H1 (cell line): ENCODE data around the gene CIROP.

Source experiments
- BACH1 ChIP-seq: IDR thresholded peaks from 2 replicates; pipeline ENCODE4 v1.6.1; 2012; ENCODE audit warnings: low read length, improper control_type of control experiment
- CHD2 ChIP-seq: IDR thresholded peaks from 2 replicates; pipeline ENCODE4 v1.6.1; 2012; ENCODE audit warnings: low read length, improper control_type of control experiment
- CTBP2 ChIP-seq: IDR thresholded peaks from 2 replicates; pipeline ENCODE4 v1.7.0; 2011; ENCODE audit warnings: borderline replicate concordance, mild to moderate bottlenecking, moderate library complexity, mixed read lengths, low read length; ENCODE audit not compliant: insufficient read depth, insufficient read length
- EZH2 ChIP-seq: fragments of 200-600 bp; sonication (generic); IDR thresholded peaks from 2 replicates; pipeline ENCODE4 v1.7.1; 2012; ENCODE audit warnings: low read depth, mild to moderate bottlenecking, moderate library complexity, low read length, inconsistent platforms; ENCODE audit not compliant: severe bottlenecking
- GTF2F1 ChIP-seq: IDR thresholded peaks from 2 replicates; pipeline ENCODE4 v1.6.1; 2012; ENCODE audit warnings: low read depth, low read length, improper control_type of control experiment, borderline replicate concordance
- JUND ChIP-seq: IDR thresholded peaks from 2 replicates; pipeline ENCODE4 v1.6.1; 2011; ENCODE audit warnings: mild to moderate bottlenecking, improper control_type of control experiment, low read length
- POLR2A ChIP-seq, 2 experiments: IDR thresholded peaks; 1 replicate in 1 of 2; 2 replicates in 1 of 2; pipeline ENCODE4 v1.6.1; 2011; ENCODE audit warnings: low read depth in 2 of 2, low read length in 2 of 2, mild to moderate bottlenecking in 2 of 2; ENCODE audit errors: control extremely low read depth in 1 of 2
- SP1 ChIP-seq: IDR thresholded peaks from 2 replicates; pipeline ENCODE4 v1.6.1; 2011; ENCODE audit warnings: low read depth, low read length
- TBP ChIP-seq: IDR thresholded peaks from 2 replicates; pipeline ENCODE4 v1.6.1; 2011; ENCODE audit warnings: low read depth, low read length, improper control_type of control experiment
- TEAD4 ChIP-seq: IDR thresholded peaks from 2 replicates; pipeline ENCODE4 v1.6.1; 2012; ENCODE audit warnings: low read depth, low read length, inconsistent platforms, mixed read lengths
- TF ChIP-seq, protein P1 (sequence below), 3 experiments: IDR thresholded peaks; 1 replicate in 2 of 3; 2 replicates in 1 of 3; pipeline versions ENCODE4 v1.5.1 to v1.6.1; 2011; ENCODE audit warnings: low read length in 3 of 3, mild to moderate bottlenecking in 3 of 3, inconsistent platforms in 2 of 3, low read depth in 1 of 3, moderate library complexity in 1 of 3; ENCODE audit not compliant: insufficient read depth in 1 of 3; ENCODE audit errors: control extremely low read depth in 1 of 3
- TF ChIP-seq, protein P2 (sequence below): IDR thresholded peaks from 2 replicates; pipeline ENCODE4 v1.6.1; 2012; ENCODE audit warnings: inconsistent platforms
- TF ChIP-seq, protein P3 (sequence below): IDR thresholded peaks from 2 replicates; pipeline ENCODE4 v1.6.1; 2012; ENCODE audit warnings: low read length, inconsistent platforms

DNA sequence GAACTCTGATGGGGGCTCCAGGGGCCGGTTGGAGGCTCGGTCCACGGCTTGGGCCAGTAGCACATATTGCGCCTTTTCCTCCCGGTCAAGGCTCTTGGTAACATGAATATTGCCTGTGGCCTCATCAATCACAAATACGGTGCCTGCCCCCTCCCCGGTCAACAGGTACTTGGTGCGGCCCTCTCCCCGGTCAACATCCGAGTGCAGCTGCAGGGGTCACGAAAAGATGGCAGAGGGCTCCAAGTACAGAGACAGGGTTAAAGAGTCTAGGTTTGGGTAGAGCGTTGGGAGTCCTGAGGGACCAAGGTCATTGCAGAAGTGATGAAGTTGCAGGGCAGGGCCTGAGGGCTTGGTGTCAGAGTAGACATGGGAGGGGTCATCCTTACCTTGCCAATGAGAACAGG, 49.6 kb downstream of the CIROP start:
- TF ChIP-seq TEAD4 (no peak), TBP (no peak), POLR2A (IDR thresholded peaks at IDR 0.05; ENCODE audit: control extremely low read depth in 1 of 2, low read depth in 2 of 2, low read length in 2 of 2) (no peak), SP1 (no peak), EZH2 (no peak), CTBP2 (no peak), JUND (no peak), CHD2 (no peak), GTF2F1 (no peak), BACH1 (no peak)
- TF ChIP-seq, protein P1, sequence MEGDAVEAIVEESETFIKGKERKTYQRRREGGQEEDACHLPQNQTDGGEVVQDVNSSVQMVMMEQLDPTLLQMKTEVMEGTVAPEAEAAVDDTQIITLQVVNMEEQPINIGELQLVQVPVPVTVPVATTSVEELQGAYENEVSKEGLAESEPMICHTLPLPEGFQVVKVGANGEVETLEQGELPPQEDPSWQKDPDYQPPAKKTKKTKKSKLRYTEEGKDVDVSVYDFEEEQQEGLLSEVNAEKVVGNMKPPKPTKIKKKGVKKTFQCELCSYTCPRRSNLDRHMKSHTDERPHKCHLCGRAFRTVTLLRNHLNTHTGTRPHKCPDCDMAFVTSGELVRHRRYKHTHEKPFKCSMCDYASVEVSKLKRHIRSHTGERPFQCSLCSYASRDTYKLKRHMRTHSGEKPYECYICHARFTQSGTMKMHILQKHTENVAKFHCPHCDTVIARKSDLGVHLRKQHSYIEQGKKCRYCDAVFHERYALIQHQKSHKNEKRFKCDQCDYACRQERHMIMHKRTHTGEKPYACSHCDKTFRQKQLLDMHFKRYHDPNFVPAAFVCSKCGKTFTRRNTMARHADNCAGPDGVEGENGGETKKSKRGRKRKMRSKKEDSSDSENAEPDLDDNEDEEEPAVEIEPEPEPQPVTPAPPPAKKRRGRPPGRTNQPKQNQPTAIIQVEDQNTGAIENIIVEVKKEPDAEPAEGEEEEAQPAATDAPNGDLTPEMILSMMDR (IDR thresholded peaks at IDR 0.05; ENCODE audit: control extremely low read depth in 1 of 3, insufficient read depth in 1 of 3, low read depth in 1 of 3, low read length in 3 of 3): no peak
- TF ChIP-seq, protein P2, sequence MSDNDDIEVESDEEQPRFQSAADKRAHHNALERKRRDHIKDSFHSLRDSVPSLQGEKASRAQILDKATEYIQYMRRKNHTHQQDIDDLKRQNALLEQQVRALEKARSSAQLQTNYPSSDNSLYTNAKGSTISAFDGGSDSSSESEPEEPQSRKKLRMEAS: no peak
- TF ChIP-seq, protein P3, sequence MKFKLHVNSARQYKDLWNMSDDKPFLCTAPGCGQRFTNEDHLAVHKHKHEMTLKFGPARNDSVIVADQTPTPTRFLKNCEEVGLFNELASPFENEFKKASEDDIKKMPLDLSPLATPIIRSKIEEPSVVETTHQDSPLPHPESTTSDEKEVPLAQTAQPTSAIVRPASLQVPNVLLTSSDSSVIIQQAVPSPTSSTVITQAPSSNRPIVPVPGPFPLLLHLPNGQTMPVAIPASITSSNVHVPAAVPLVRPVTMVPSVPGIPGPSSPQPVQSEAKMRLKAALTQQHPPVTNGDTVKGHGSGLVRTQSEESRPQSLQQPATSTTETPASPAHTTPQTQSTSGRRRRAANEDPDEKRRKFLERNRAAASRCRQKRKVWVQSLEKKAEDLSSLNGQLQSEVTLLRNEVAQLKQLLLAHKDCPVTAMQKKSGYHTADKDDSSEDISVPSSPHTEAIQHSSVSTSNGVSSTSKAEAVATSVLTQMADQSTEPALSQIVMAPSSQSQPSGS: no peak
